ENCODE data around the gene APCDD1. TPM values are rescaled to one million over a fixed set of nuclear protein-coding genes. Genes with fewer than 3 reads are reported as not detected.

APCDD1 gene
- total RNA-seq, 1 experiment from 2014 or later = not detected

DNA sequence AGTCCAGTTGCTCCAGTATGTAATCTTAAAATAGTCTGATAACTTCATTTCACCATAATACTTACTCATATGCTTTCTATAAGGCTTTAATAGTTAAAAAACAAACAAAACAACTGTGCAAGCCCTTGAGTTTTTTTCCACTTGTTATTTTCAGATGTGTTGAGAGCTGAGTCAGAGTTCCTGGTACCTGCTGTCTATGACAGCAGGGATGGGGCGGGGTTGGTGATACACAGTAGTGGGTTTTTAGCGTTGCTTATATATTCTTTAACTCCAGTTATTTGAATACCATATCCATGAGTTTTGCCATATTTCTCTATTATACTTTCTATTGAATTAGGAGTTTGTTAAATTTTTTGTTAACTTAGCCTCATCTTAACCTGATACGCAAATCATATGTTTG, 76.4 kb downstream of the APCDD1 start:
- peaks cover 65% of the 10 kb centered on the region for H3K79me2 ChIP-seq (ENCODE audit: insufficient read depth, low read length)
- ChIA-PET CTCF (no interaction called here), RAD21 (ENCODE audit: low non-redundant PET in 1 of 2, low total read pairs in 2 of 2, uncharacterized antibody in 2 of 2, unreplicated experiment in 2 of 2) (no interaction called here), POLR2A (no interaction called here)
- H2AFZ ChIP-seq (ENCODE audit: low read depth, low read length, poor library complexity, severe bottlenecking) = no peak overlapping the region
- H3K27ac ChIP-seq (ENCODE audit: low read depth, low read length) = no peak overlapping the region
- no peak overlapping the region for H3K4me3 ChIP-seq (replicated peaks in 1 of 2; ENCODE audit: low read depth in 1 of 2, low read length in 2 of 2)
- no peaks in the 10 kb centered on the region for H3K9me2 ChIP-seq (ENCODE audit: insufficient read depth)
- TF ChIP-seq JUND (IDR thresholded peaks at IDR 0.05) (no peak), YY1 (IDR thresholded peaks at IDR 0.05; ENCODE audit: extremely low read depth, insufficient replicate concordance, low read depth, low read length) (no peak), POLR2A (IDR thresholded peaks at IDR 0.05; ENCODE audit: borderline replicate concordance, extremely low read depth, insufficient read depth, insufficient read length) (no peak), FOSL1 (IDR thresholded peaks at IDR 0.05; ENCODE audit: low read depth) (no peak), ZNF274 (IDR thresholded peaks at IDR 0.05; ENCODE audit: low read depth, low read length) (no peak), SRF (IDR thresholded peaks at IDR 0.05; ENCODE audit: low read depth) (no peak), SP1 (IDR thresholded peaks at IDR 0.05; ENCODE audit: low read depth) (no peak), ZFX (IDR thresholded peaks at IDR 0.05) (no peak), POLR2AphosphoS5 (IDR thresholded peaks at IDR 0.05; ENCODE audit: low read depth, low read length) (no peak)
- TF ChIP-seq, protein P1, sequence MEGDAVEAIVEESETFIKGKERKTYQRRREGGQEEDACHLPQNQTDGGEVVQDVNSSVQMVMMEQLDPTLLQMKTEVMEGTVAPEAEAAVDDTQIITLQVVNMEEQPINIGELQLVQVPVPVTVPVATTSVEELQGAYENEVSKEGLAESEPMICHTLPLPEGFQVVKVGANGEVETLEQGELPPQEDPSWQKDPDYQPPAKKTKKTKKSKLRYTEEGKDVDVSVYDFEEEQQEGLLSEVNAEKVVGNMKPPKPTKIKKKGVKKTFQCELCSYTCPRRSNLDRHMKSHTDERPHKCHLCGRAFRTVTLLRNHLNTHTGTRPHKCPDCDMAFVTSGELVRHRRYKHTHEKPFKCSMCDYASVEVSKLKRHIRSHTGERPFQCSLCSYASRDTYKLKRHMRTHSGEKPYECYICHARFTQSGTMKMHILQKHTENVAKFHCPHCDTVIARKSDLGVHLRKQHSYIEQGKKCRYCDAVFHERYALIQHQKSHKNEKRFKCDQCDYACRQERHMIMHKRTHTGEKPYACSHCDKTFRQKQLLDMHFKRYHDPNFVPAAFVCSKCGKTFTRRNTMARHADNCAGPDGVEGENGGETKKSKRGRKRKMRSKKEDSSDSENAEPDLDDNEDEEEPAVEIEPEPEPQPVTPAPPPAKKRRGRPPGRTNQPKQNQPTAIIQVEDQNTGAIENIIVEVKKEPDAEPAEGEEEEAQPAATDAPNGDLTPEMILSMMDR (IDR thresholded peaks at IDR 0.05 in 2 of 3, conservative IDR thresholded peaks at IDR 0.05 in 1 of 3; ENCODE audit: borderline replicate concordance in 1 of 3, insufficient read depth in 1 of 3, low read depth in 2 of 3, low read length in 2 of 3) = no peak
- TF ChIP-seq, protein P2, sequence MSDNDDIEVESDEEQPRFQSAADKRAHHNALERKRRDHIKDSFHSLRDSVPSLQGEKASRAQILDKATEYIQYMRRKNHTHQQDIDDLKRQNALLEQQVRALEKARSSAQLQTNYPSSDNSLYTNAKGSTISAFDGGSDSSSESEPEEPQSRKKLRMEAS (IDR thresholded peaks at IDR 0.05) = no peak
- no TSS peak for BruUV-seq (replicated peaks)
- no peak for ATAC-seq
- intact Hi-C loops (cut with micrococcal nuclease) = no loop called here
- peaks cover 8% of the 10 kb centered on the region in 2 experiments for H3K4me1 ChIP-seq (ENCODE audit: control insufficient read depth in 1 of 2, insufficient read depth in 2 of 2, low read length in 2 of 2)
- H3K36me3 ChIP-seq (ENCODE audit: control insufficient read depth in 1 of 2, insufficient read depth in 2 of 2, low read length in 2 of 2) = peaks cover 0 to 2% of the 10 kb centered on the region in 2 experiments; a peak in 1 of 4 replicates
- H3K4me2 ChIP-seq (ENCODE audit: low read length) = no peak overlapping the region
- no peaks in the 10 kb centered on the region; the same call in 1 of the 2 replicates for H4K20me1 ChIP-seq (ENCODE audit: insufficient read depth)
- no peaks in the 10 kb centered on the region for H3K27me3 ChIP-seq (ENCODE audit: insufficient read depth, low read length)
- no peaks in the 10 kb centered on the region for H3K9me3 ChIP-seq (ENCODE audit: control insufficient read depth in 1 of 2, insufficient read depth in 1 of 2, low read depth in 1 of 2, low read length in 2 of 2)
- no peak overlapping the region for H3K9ac ChIP-seq (ENCODE audit: low read length)
- no peak for DNase-seq (ENCODE audit: low read depth, low spot score)
